IgD-negative memory B cell (primary cell): ENCODE data around the gene CARNS1. TPM values are rescaled to one million over a fixed set of nuclear protein-coding genes. Genes with fewer than 3 reads are reported as not detected.

Source experiments
- H3K27ac Mint-ChIP-seq, 3 donors: one replicate each; pipeline ENCODE4 v1.8.0; 2020 to 2022; ENCODE audit warnings: mild to moderate bottlenecking in 3 of 3, mixed read lengths in 3 of 3, moderate library complexity in 1 of 3
- H3K27me3 Mint-ChIP-seq: one replicate; pipeline ENCODE4 v1.8.0; 2021; ENCODE audit warnings: mixed read lengths
- H3K36me3 Mint-ChIP-seq: one replicate; pipeline ENCODE4 v1.8.0; 2020; ENCODE audit warnings: mild to moderate bottlenecking, mixed read lengths
- H3K4me1 Mint-ChIP-seq, 3 donors: one replicate each; pipeline ENCODE4 v1.8.0; 2020 to 2022; ENCODE audit warnings: mixed read lengths in 3 of 3, mild to moderate bottlenecking in 1 of 3
- H3K4me3 Mint-ChIP-seq, 4 donors: one replicate each; pipeline ENCODE4 v1.8.0; 2020 to 2022; ENCODE audit warnings: mild to moderate bottlenecking in 4 of 4, mixed read lengths in 4 of 4, moderate library complexity in 3 of 4
- H3K9me3 Mint-ChIP-seq, 3 donors: one replicate each; pipeline ENCODE4 v1.8.0; 2020 to 2021; ENCODE audit warnings: mixed read lengths in 3 of 3, mild to moderate bottlenecking in 1 of 3
- polyA plus RNA-seq: library from polyadenylated mRNA; unstranded; fragments of 300-500 nt; fragmentation: Illumina TruSeq; gene quantifications from one replicate; pipeline ENCODE4 v1.2.3, GENCODE V29; 2021

The CARNS1 gene
- polyA plus RNA-seq, 1 donor from 2014 or later, result 2.4 TPM

- Mint-ChIP-seq H3K36me3 (no peaks in the 10 kb centered on the region), H3K4me3 (peak within 1 kb of the TSS; percentile 83 to 98 (median 93)), H3K27ac (peak within 1 kb of the TSS; percentile 53 to 93 (median 89)), H3K27me3 (no peaks in the 10 kb centered on the region), H3K9me3 (no peaks in the 10 kb centered on the region), H3K4me1 (peaks cover 12 to 22% (median 19%) of the 10 kb centered on the region in 3 donors)
These were observed 53.5 kb downstream of the CARNS1 start, which contains the start of gene TMEM134 for GRCh38 chr11:67468759-67469507. TMEM134 (minus strand) TSS chr11:67469251; CDS start chr11:67469192, 59 bp downstream.

GRCh38 chr11:67469508-67469811 is 54.0 kb downstream of the CARNS1 start:
- Mint-ChIP-seq H3K9me3 (no peaks in the 10 kb centered on the region), H3K36me3 (no peaks in the 10 kb centered on the region), H3K4me1 (peaks cover 9 to 20% (median 15%) of the 10 kb centered on the region in 3 donors), H3K27me3 (no peaks in the 10 kb centered on the region), H3K4me3 (peak overlapping the region; percentile 82 to 96 (median 84)), H3K27ac (peak overlapping the region in 2 of 3 donors; percentile 56 to 93)

GRCh38 chr11:67470337-67471002 is 55.0 kb downstream of the CARNS1 start:
- H3K27ac Mint-ChIP-seq, result peak overlapping the region in 1 of 3 donors; percentile 56
- no peaks in the 10 kb centered on the region for H3K27me3 Mint-ChIP-seq
- no peaks in the 10 kb centered on the region for H3K36me3 Mint-ChIP-seq
- peak overlapping the region in 3 of 4 donors; percentile 38 to 85 (median 83) for H3K4me3 Mint-ChIP-seq
- H3K9me3 Mint-ChIP-seq, result no peaks in the 10 kb centered on the region
- H3K4me1 Mint-ChIP-seq, result peaks cover under 1 to 16% (median 8%) of the 10 kb centered on the region in 3 donors

- no peaks in the 10 kb centered on the region for H3K9me3 Mint-ChIP-seq
- H3K27ac Mint-ChIP-seq, result peak overlapping the region in 1 of 3 donors; percentile 58
- no peaks in the 10 kb centered on the region for H3K36me3 Mint-ChIP-seq
- no peaks in the 10 kb centered on the region for H3K27me3 Mint-ChIP-seq
- H3K4me3 Mint-ChIP-seq, result peak overlapping the region in 2 of 4 donors; percentile 7 to 68
- peaks cover 0 to 11% (median 4%) of the 10 kb centered on the region in 3 donors for H3K4me1 Mint-ChIP-seq
These were observed 57.4 kb downstream of the CARNS1 start for GRCh38 chr11:67472882-67473281.

Other genes with a start within 250 kb of the CARNS1 start
- gene GRK2, start 149.2 kb upstream of the CARNS1 start, polyA plus RNA-seq, result 26.2 TPM
- gene ANKRD13D, start 126.4 kb upstream of the CARNS1 start, polyA plus RNA-seq, result 17.3 TPM
- 5.5 TPM for gene SSH3, start 112.1 kb upstream of the CARNS1 start, polyA plus RNA-seq
- gene POLD4, start 62.1 kb upstream of the CARNS1 start, polyA plus RNA-seq, result 384 TPM
- 5.1 TPM for gene CLCF1, start 42.1 kb upstream of the CARNS1 start, polyA plus RNA-seq
- 12.0 TPM for gene RAD9A, start 23.7 kb upstream of the CARNS1 start, polyA plus RNA-seq
- 546 TPM for gene PPP1CA, start 13.8 kb upstream of the CARNS1 start, polyA plus RNA-seq
- 341 TPM for gene TBC1D10C, start 11.6 kb upstream of the CARNS1 start, polyA plus RNA-seq
- gene RPS6KB2, start 12.8 kb downstream of the CARNS1 start, polyA plus RNA-seq, result 65.1 TPM
- gene PTPRCAP, start 22.0 kb downstream of the CARNS1 start, polyA plus RNA-seq, result 1,093 TPM
- 19.9 TPM for gene CORO1B, start 27.8 kb downstream of the CARNS1 start, polyA plus RNA-seq
- gene GPR152, start 37.1 kb downstream of the CARNS1 start, polyA plus RNA-seq, result 1.8 TPM
- 3.9 TPM for gene CABP4, start 39.7 kb downstream of the CARNS1 start, polyA plus RNA-seq
- gene TMEM134, start 53.6 kb downstream of the CARNS1 start, polyA plus RNA-seq, result 272 TPM
- gene AIP, start 67.3 kb downstream of the CARNS1 start, polyA plus RNA-seq, result 158 TPM
- 40.6 TPM for gene PITPNM1, start 89.7 kb downstream of the CARNS1 start, polyA plus RNA-seq
- gene CDK2AP2, start 92.5 kb downstream of the CARNS1 start, polyA plus RNA-seq, result 133 TPM
- gene CABP2, start 107.8 kb downstream of the CARNS1 start, polyA plus RNA-seq, result not detected
- gene GSTP1, start 168.1 kb downstream of the CARNS1 start, polyA plus RNA-seq, result 214 TPM
- gene NDUFV1, start 191.3 kb downstream of the CARNS1 start, polyA plus RNA-seq, result 121 TPM
- gene NUDT8, start 214.3 kb downstream of the CARNS1 start, polyA plus RNA-seq, result 2.9 TPM
- not detected for gene TBX10, start 224.1 kb downstream of the CARNS1 start, polyA plus RNA-seq
- 0.63 TPM for gene ACY3, start 235.1 kb downstream of the CARNS1 start, polyA plus RNA-seq